A549 (cell line): ENCODE data around the gene GTPBP10. TPM values are rescaled to one million over a fixed set of nuclear protein-coding genes. Genes with fewer than 3 reads are reported as not detected.
"Not testable (repeated sequence)": the region's sequence is repeated elsewhere in the genome, so short reads cannot be mapped to it uniquely, and the experiment has no call there.

Source experiments
- ATAC-seq, 2 experiments: fragments of 200-7000 bp in 1 of 2; fragments of >200 bp in 1 of 2; cut with Nextera tagmentation in 1 of 2; cut with Tn5 transposase in 1 of 2; 3 replicates each; pipeline versions ENCODE4 v1.8.0 to v1.9.1; 2018 to 2020; ENCODE audit warnings: mild to moderate bottlenecking in 1 of 2, moderate library complexity in 1 of 2
- CTCF ChIA-PET: fragments of 300-600 bp; sonication (Branson Sonifier 250); formaldehyde crosslinking; extraction: SDS; loops from one replicate; lab custom pipeline; 2021; ENCODE audit warnings: antibody characterized with exemption, inconsistent platforms; lab: Yijun Ruan, JAX
- POLR2A ChIA-PET: fragments of 350-600 bp; formaldehyde crosslinking; extraction: SDS; loops from one replicate; lab custom pipeline; 2021; ENCODE audit warnings: antibody characterized with exemption, inconsistent platforms; lab: Yijun Ruan, JAX
- DNase-seq, 2 experiments: peaks; one replicate each; pipeline versions ENCODE4 v3.0.0 to v3.0.0-alpha.2; 2011 to 2016; ENCODE audit warnings: low read depth in 1 of 2, low spot score in 1 of 2
- FAIRE-seq: peaks from 2 replicates; lab custom pipeline; 2011; peaks lifted over from hg19 to GRCh38; lab: Jason Lieb, UNC
- H3K27ac ChIP-seq, 2 experiments: fragments of >200 bp; sonication (Bioruptor Twin); formaldehyde crosslinking; 3 replicates each; pipeline ENCODE4 v1.5.1; 2016 to 2017
- H3K4me1 ChIP-seq: fragments of >200 bp; sonication (Bioruptor Twin); formaldehyde crosslinking; 3 replicates; pipeline ENCODE4 v1.6.1; 2016
- H3K4me2 ChIP-seq: fragments of >200 bp; sonication (Bioruptor Twin); formaldehyde crosslinking; 3 replicates; pipeline ENCODE4 v1.6.1; 2016
- H3K4me3 ChIP-seq: fragments of >200 bp; sonication (Bioruptor Twin); formaldehyde crosslinking; 3 replicates; pipeline ENCODE4 v1.5.1; 2016
- H3K9me3 ChIP-seq: fragments of >200 bp; sonication (Bioruptor Twin); formaldehyde crosslinking; 3 replicates; pipeline ENCODE4 v1.6.1; 2016
- BHLHE40 ChIP-seq: IDR thresholded peaks from 2 replicates; pipeline ENCODE4 v1.6.1; 2012; ENCODE audit warnings: low read depth, low read length, inconsistent platforms
- CHD4 ChIP-seq: fragments of 200-600 bp; sonication (generic); IDR thresholded peaks from 2 replicates; pipeline ENCODE4 v1.6.1; 2016; ENCODE audit warnings: antibody characterized with exemption, mild to moderate bottlenecking, borderline replicate concordance
- CTCF ChIP-seq: fragments of >200 bp; sonication (Bioruptor Twin); formaldehyde crosslinking; IDR thresholded peaks from 3 replicates; pipeline ENCODE4 v1.5.1; 2016
- EHF ChIP-seq: fragments of 250-450 bp; sonication (Bioruptor Pico); IDR thresholded peaks from 2 replicates; pipeline ENCODE4 v1.5.0; 2020; ENCODE audit warnings: mild to moderate bottlenecking
- GATA3 ChIP-seq: IDR thresholded peaks from 2 replicates; pipeline ENCODE4 v1.6.1; 2012; ENCODE audit warnings: borderline replicate concordance
- HOXB5 ChIP-seq: fragments of 250-450 bp; sonication (Bioruptor Pico); IDR thresholded peaks from 2 replicates; pipeline ENCODE4 v1.5.0; 2020; ENCODE audit warnings: mild to moderate bottlenecking, moderate library complexity
- JUNB ChIP-seq: fragments of >200 bp; sonication (Bioruptor Twin); formaldehyde crosslinking; IDR thresholded peaks from 2 replicates; pipeline ENCODE4 v1.6.1; 2016
- KDM1A ChIP-seq: fragments of 200-600 bp; sonication (generic); IDR thresholded peaks from 2 replicates; pipeline ENCODE4 v1.6.1; 2016; ENCODE audit warnings: low read depth, mild to moderate bottlenecking
- MYC ChIP-seq: IDR thresholded peaks from 2 replicates; pipeline ENCODE4 v1.6.1; 2012; ENCODE audit warnings: mild to moderate bottlenecking, inconsistent platforms, low read length, improper control_type of control experiment, borderline replicate concordance
- NPAS2 ChIP-seq: fragments of 250-450 bp; sonication (Bioruptor Pico); IDR thresholded peaks from 2 replicates; pipeline ENCODE4 v1.8.0; 2022; ENCODE audit warnings: mild to moderate bottlenecking, moderate library complexity, borderline replicate concordance
- PBX3 ChIP-seq: IDR thresholded peaks from 2 replicates; pipeline ENCODE4 v1.6.1; 2012
- PHF8 ChIP-seq: fragments of 200-600 bp; sonication (generic); IDR thresholded peaks from 2 replicates; pipeline ENCODE4 v1.6.1; 2016; ENCODE audit warnings: low read depth, mild to moderate bottlenecking, antibody characterized with exemption, moderate library complexity, borderline replicate concordance
- POLR2A ChIP-seq: IDR thresholded peaks from 2 replicates; pipeline ENCODE4 v1.6.1; 2012; ENCODE audit warnings: mild to moderate bottlenecking, low read length
- RARB ChIP-seq: fragments of 250-450 bp; sonication (Bioruptor Pico); IDR thresholded peaks from 2 replicates; pipeline ENCODE4 v1.8.0; 2021; ENCODE audit warnings: mild to moderate bottlenecking, moderate library complexity
- SMC3 ChIP-seq: fragments of >200 bp; sonication (Bioruptor Twin); formaldehyde crosslinking; IDR thresholded peaks from 3 replicates; pipeline ENCODE4 v1.6.1; 2018; ENCODE audit warnings: inconsistent platforms
- SREBF2 ChIP-seq: fragments of 450-650 bp; IDR thresholded peaks from 2 replicates; pipeline ENCODE4 v1.6.1; 2014; ENCODE audit warnings: mild to moderate bottlenecking, moderate library complexity
- TFCP2L1 ChIP-seq: fragments of 250-450 bp; sonication (Bioruptor Pico); IDR thresholded peaks from 2 replicates; pipeline ENCODE4 v1.5.0; 2021; ENCODE audit warnings: mild to moderate bottlenecking
- ZNF302 ChIP-seq: fragments of 250-450 bp; sonication (Bioruptor Pico); IDR thresholded peaks from 2 replicates; pipeline ENCODE4 v1.9.0; 2021; ENCODE audit warnings: inconsistent platforms, mild to moderate bottlenecking, moderate library complexity
- WGBS: methylation state at CpG from one replicate; pipeline ENCODE4 v1.1.6; 2017; ENCODE audit errors: missing lambda C conversion rate; 5-methylcytosine and 5-hydroxymethylcytosine counted together
- polyA plus RNA-seq, 4 experiments: library from polyadenylated mRNA; depleted of rRNA in 3 of 4; stranded (reverse); fragments of >200 nt; fragmentation: RNase III in 1 of 4; extraction: RNeasy Plus Mini Kit Qiagen cat#74134 plus additional on column Dnase treatment in 1 of 4; gene quantifications; 2 replicates in 3 of 4; 3 replicates in 1 of 4; pipeline ENCODE4 v1.2.3, GENCODE V29; 2011 to 2017
- TF ChIP-seq, protein P1 (sequence below): IDR thresholded peaks from 2 replicates; pipeline ENCODE4 v1.6.1; 2012; ENCODE audit warnings: low read depth, borderline replicate concordance

GTPBP10 gene
- polyA plus RNA-seq, 2 of the 4 experiments (the other 2 are of a cell fraction): 16.5 to 54.9 TPM

GRCh38 chr7:90345595-90346335 is 751 bp upstream of the GTPBP10 start:
- Histone ChIP-seq H3K9me3 (no peaks in the 10 kb centered on the region), H3K27ac (peak overlapping the region; percentile 84 to 90), H3K4me3 (peak overlapping the region; percentile 62), H3K4me1 (peaks cover 3% of the 10 kb centered on the region; the same call in 1 of the 3 replicates), H3K4me2 (peak overlapping the region; percentile 63)
- ATAC-seq (peak; percentile 48 to 58; a peak in 5 of 6 replicates), FAIRE-seq (no peak), DNase-seq (peak in 1 of 2 experiments; percentile 27)
- CTCF ChIA-PET: interaction anchor here (0.6 to 3.0 kb wide), 15 partner anchors 9 to 192 kb away, joined by 3 to 9 read pairs (median 3); partner anchors contain the start of gene STEAP1
- 21% methylated on average over 18 of the region's 18 CpGs for WGBS
- TF ChIP-seq TFCP2L1 (CRISPR knock-in tag) (no peak), NPAS2 (CRISPR knock-in tag) (no peak), POLR2A (no peak), SREBF2 (no peak), CTCF (no peak)
- POLR2A ChIA-PET: interaction anchor here (0.5 to 1.4 kb wide), 6 partner anchors 9 to 152 kb away, joined by 3 to 7 read pairs (median 3); partner anchors contain the start of gene CLDN12

DNA sequence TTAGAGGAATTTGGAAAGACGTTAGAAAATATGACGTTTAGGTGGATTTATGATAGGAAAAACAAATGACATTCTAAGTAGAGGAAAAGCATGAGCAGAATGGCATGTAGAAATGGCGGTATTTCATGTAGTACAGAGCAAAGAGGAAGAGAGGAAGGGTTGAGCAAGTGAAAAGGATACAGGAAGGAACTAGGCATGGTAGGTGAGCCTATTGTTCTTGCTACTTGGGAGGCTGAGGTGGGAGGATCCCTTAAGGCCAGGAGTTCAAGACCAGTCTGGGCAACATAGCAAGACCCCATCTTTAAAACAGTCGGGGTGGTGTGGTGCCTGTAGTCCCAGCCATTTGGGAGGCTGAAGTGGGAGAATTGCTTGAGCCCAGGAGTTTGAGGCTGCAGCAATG is 1.2 kb downstream of the GTPBP10 start:
- Histone ChIP-seq H3K4me3 (peak overlapping the region; percentile 62; the same call in 2 of the 3 replicates), H3K4me2 (peak overlapping the region; percentile 80), H3K9me3 (no peaks in the 10 kb centered on the region), H3K4me1 (peaks cover 3% of the 10 kb centered on the region; the same call in 1 of the 3 replicates), H3K27ac (no peak overlapping the region)
- POLR2A ChIA-PET: no interaction called here
- TF ChIP-seq MYC (no peak), RARB (no peak), HOXB5 (CRISPR knock-in tag) (no peak), SREBF2 (no peak), ZNF302 (CRISPR knock-in tag) (no peak), GATA3 (no peak), SMC3 (no peak), PBX3 (no peak), PHF8 (no peak), BHLHE40 (no peak), KDM1A (no peak), EHF (no peak)
- ATAC-seq (no peak), DNase-seq (no peak), FAIRE-seq (no peak)
- WGBS: 88% methylated on average over 4 of the region's 4 CpGs
- CTCF ChIA-PET: interaction anchor here (3.0 kb wide), 1 partner anchor 80 kb away, joined by 9 read pairs; no protein-coding TSS in a partner anchor

DNA sequence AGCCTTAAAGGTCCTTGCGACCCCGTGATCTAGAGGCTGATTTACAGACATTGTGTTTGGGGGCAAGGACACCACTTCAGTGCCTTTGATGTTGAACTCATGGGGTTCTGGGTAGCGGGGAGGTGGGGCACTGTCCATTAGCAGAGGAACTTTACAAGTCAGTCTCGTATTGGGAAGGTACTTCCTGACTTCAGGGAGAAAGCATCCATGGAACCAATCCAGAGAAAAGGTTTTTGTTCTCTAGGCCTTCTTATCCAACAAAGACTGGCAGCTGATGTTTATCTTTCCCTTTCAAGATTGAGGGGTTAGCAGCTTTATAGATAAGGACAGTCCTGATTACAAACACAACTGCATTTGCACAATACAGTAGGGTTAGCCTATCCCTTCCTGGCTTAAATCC is 2.8 kb downstream of the GTPBP10 start:
- Histone ChIP-seq H3K4me3 (no peak overlapping the region), H3K4me2 (no peak overlapping the region), H3K9me3 (0 out of 3 replicates have a peak, but pooled peaks cover 3% of the 10 kb centered on the region), H3K4me1 (peaks cover 3% of the 10 kb centered on the region; the same call in 1 of the 3 replicates), H3K27ac (no peak overlapping the region)
- 95% methylated on average over 4 of the region's 4 CpGs for WGBS
- ChIA-PET CTCF (no interaction called here), POLR2A (no interaction called here)
- DNase-seq (no peak), ATAC-seq (no peak), FAIRE-seq (no peak)
- TF ChIP-seq JUNB (no peak), EHF (no peak), CHD4 (no peak)
- TF ChIP-seq, protein P1, sequence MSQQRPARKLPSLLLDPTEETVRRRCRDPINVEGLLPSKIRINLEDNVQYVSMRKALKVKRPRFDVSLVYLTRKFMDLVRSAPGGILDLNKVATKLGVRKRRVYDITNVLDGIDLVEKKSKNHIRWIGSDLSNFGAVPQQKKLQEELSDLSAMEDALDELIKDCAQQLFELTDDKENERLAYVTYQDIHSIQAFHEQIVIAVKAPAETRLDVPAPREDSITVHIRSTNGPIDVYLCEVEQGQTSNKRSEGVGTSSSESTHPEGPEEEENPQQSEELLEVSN: no peak

GRCh38 chr7:90350032-90350431 is 3.5 kb downstream of the GTPBP10 start:
- H3K27ac ChIP-seq, FAIRE-seq, ATAC-seq, DNase-seq, H3K4me2 ChIP-seq, H3K4me3 ChIP-seq, POLR2A ChIA-PET, H3K9me3 ChIP-seq, H3K4me1 ChIP-seq: not testable (repeated sequence)
- WGBS: 78% methylated on average over 3 of the region's 3 CpGs
- CTCF ChIA-PET: interaction anchor here (0.8 kb wide), 1 partner anchor 42 kb away, joined by 3 read pairs; no protein-coding TSS in a partner anchor
